GM18909 (cell line): ENCODE measurements around the gene FAM83G.
"Not testable (repeated sequence)": the region's sequence is repeated elsewhere in the genome, so short reads cannot be mapped to it uniquely, and the experiment has no call there.

Source experiments
- ATAC-seq: cut with Tn5 transposase; IDR thresholded peaks from one replicate; pipeline ENCODE4 v1.9.1; 2021; ENCODE audit warnings: mild to moderate bottlenecking; ENCODE audit not compliant: unreplicated experiment, poor library complexity

The FAM83G gene, protein sequence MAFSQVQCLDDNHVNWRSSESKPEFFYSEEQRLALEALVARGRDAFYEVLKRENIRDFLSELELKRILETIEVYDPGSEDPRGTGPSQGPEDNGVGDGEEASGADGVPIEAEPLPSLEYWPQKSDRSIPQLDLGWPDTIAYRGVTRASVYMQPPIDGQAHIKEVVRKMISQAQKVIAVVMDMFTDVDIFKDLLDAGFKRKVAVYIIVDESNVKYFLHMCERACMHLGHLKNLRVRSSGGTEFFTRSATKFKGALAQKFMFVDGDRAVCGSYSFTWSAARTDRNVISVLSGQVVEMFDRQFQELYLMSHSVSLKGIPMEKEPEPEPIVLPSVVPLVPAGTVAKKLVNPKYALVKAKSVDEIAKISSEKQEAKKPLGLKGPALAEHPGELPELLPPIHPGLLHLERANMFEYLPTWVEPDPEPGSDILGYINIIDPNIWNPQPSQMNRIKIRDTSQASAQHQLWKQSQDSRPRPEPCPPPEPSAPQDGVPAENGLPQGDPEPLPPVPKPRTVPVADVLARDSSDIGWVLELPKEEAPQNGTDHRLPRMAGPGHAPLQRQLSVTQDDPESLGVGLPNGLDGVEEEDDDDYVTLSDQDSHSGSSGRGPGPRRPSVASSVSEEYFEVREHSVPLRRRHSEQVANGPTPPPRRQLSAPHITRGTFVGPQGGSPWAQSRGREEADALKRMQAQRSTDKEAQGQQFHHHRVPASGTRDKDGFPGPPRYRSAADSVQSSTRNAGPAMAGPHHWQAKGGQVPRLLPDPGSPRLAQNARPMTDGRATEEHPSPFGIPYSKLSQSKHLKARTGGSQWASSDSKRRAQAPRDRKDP

DNA sequence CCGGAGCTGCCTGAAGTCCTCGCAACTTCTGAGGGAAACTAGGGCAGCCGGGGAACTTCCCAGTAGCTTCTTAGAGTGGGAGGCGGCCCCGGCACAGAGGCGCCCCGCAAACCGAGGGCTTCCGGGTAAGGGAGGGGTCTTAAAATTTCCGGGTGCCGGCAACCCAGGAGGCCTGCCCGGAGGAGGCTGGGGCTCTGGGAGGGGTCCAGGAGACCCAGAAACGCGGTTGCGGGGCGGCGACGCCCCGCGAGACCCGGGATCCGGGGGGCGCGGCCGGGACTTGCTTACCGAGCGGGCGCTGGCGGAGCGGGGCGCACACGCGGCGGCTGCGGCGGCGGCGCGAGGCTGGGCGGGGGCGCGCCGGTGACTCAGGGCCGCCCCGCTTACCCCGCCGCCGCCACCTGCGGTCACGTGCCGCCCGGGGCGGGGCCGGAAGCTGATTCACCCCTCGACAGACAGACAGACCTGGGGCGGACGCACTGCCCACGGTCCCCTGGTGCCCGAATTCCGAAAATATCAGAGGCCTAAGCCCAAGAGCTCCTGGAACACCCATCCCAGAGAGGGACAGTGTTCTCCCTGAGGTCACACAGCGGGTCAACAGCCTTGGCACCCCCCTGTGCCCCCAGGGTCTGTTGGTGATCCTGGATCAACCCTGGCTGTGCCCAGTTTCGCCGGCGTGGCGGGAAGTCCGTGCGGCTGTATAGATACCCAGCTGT lies at the start of gene FAM83G:
TSS of gene FAM83G (minus strand) at position 344 of the 716 bp plus-strand sequence. CDS start 723 bp downstream, outside the sequence.
- peak; percentile 79 for ATAC-seq

DNA sequence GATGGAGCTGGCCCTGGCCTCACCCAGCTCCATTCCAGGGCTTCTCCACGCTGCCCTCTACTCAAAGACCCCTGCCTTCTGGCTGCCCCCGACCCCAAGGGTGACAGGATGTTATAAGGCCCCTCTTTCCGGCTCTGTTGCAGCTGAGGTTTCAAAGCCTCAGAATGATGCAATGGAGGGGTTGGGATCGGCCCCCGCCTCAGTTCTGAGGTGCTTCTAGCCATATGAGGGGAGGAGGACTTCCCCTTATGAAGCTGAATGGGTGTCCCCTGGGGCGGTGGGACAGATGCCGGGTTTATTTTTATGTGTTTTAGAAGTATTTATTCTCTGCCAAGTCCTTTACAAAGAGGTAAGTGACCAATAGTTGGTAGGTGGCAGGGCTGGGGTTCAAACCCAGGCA lies 44.3 kb upstream of the FAM83G start:
- ATAC-seq: not testable (repeated sequence)

DNA sequence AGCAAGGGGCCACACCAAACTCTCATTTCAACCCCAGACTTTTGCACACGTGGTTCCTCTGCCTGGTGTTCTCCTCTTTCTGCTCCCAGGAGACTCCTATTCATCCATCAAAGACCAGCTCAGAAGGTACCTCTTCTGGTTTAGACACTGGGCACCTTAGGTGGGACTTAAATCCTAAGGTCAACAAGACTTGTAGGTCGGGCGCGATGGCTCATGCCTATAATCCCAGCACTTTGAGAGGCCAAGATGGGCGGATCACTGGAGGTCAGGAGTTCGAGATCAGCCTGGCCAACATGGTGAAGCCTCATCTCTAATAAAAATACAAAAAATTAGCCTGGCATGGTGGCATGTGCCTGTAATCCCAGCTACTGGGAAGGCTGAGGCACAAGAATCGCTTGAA lies 42.9 kb upstream of the FAM83G start:
- not testable (repeated sequence) for ATAC-seq

DNA sequence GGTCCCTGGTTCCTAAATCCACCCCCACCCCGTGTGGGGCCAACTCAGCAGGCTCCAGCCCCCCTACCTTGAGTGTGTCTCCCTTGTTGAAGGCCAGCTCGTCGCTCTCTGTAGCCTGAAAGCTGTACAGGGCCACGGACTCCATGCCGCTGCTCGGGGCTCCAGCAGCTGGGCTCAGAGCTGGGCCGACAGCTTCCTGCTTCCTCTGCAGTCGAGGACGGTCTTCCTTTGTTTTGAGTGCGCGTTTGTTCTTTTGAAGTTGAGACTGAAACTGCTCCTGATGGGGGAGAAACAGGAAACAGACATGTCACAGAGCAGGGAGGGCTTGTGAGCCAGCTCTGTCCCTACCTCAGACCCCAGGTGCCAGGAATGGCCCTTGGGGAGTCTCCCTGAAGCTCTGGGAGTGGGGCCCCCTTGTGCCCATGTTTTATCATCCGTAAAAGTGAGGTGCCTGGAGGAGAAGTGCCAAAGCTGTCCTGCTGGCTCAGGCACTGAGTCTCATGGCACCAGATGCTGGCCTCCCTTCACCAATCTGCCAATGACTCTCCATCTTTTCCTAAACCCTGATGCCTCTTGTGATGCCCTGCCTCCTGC lies 42.3 kb upstream of the FAM83G start, which contains the start of gene GRAP:
TSS of gene GRAP (minus strand) at position 176 of the 594 bp plus-strand sequence. CDS start at position 145, 31 bp downstream.
- not testable (repeated sequence) for ATAC-seq

DNA sequence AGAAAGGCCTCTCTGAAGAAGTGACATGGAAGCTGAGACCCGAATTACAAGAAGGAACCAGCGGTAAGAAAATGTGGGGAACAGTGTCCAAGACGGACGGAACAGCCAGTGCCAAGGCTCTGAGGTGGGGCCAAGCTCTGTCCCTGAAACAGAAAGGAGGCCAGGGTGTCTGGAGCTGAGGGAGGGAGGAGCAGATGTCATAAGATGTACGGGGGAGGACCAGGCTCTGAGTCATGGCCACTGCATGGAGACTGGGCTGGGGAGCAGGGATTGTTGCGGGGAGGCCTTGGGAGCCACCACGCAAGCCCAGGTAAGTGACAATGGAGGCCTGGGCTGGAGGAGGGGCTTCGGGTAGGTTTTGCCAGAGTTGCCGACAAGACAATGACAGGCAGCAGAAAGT lies 40.1 kb upstream of the FAM83G start:
- not testable (repeated sequence) for ATAC-seq

DNA sequence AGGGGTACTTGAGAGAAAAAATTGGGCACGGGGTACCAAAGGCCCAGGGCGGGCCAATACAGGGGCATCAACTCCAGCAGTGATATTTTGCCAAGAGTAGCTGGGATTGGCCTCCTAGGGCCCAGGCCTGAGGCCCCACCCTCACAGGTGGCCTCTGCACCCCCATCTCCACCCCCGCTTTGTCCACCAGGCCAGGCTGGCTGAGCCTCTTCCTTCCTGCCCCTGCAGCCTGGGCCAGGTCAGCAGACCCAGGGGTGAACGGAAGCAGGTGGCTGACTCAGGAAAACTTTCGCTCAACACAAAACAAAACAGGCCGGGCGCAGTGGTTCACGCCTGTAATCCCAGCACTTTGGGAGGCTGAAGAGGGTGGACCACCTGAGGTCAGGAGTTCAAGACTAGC lies 38.5 kb upstream of the FAM83G start:
- ATAC-seq: not testable (repeated sequence)

DNA sequence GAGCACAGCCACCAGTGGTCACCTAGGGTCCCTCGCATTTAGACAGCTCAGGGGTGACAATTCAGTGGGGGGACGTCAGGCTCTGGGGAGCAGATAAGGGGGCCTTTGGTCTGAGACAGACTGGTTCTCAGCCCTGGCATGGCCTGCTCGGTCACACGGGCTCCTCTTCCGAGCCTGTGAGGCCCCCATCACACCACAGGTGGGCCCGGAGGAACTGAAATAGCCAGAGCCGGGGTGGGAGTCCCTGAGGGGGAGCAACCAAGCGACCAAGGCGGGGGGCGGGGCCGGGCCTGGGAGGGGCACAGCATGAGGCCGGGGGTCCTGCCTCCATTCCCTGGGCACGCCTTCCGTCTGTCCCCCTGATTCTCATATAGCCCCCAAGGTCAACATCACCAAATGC lies 37.8 kb upstream of the FAM83G start:
- ATAC-seq: not testable (repeated sequence)

DNA sequence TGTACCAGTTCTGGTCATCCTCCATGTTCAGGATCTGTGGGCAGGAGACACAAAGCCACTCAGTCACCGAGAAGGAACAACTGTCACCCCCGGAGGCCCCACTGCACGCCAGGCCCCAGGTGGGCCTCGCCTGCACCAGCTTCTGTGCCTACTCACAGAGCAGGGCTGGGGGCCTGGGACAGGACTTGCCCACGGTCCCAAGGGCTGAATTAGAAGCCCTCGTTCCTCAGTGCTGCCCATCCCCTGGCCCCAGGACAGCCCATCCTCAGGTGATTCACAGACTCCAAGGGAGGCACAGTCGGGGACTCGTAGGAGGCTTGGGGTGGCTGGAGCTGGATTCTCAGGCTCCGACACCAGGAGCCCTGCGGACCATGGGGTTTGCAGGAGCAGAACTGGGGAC lies 37.3 kb upstream of the FAM83G start:
- ATAC-seq: not testable (repeated sequence)

DNA sequence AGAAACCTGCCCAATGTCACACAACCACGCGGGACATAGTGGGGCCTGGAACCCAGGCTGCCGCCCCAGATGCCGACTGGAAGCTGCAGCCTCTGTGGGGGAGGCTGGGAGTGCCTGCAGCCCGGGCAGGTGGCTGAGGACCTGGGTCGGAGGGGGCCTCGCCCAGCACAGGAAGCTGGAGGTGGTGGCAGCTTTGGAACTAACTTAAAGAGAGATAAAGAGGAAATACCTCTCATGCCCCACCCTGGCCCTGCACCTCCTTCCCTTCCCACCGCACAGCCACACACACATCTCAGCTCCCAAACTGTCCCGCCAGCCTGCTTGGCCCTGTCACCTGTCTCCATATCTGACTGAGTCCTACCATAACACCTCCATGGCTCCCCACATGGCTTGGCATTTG lies 35.8 kb upstream of the FAM83G start:
- not testable (repeated sequence) for ATAC-seq

DNA sequence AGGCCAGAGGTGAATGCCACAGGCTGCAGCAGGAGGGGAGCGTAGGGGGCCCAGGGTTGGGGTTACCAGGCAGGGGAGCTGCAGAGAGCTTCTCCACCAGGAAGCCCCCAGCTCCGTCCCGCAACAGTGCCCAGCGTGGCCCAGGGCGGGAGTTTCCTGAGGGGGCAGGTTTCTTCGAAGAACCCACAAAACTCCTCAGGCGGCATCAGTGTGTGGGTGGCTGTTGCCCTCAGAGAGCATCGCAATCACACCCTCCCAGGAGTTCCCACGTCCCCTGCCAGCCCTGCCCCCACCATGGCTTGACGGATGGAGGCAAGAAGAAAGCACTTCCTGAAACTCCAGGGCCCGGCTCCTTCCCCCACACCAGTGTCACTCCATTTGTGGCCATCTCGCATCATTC lies 34.2 kb upstream of the FAM83G start:
- ATAC-seq: not testable (repeated sequence)

DNA sequence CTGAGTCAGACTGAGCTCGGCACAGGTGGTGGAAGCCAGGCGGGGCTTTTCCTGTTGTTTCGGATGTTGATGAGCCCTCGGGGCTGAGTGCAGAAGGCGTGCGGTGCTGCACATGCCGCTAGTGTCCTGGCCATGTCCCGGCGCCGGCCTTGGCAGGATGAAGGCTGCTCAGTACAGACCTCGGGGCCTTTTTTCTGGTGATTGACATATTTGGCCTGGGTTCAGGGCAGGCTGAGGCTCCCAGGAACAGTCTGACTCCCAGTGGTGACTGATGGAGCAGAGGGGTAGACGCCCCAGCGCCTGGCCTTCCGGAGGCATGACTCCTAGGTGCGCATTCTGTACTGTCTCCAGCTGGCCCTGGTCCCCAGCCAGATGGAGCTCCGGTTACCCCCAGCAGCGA lies 33.4 kb upstream of the FAM83G start:
- ATAC-seq: not testable (repeated sequence)

DNA sequence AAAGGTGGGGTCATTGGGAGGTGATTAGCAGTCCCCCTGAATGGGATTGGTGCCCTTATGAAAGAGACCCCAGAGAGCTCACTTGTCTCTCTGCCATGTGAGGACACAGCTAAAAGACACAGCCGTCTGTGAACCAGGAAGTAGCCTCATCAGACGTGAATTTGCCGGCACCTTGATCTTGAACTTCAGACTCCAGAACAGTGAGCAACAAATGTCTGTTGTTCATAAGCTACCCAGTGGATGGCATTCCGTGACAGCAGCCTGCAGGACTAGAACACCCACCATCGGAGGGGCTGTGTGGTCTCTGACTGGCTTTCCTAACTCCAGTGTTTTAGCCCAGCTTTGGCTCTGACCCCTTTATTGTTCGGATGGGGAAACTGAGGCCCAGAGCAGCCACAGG lies 33.0 kb upstream of the FAM83G start:
- ATAC-seq: not testable (repeated sequence)

DNA sequence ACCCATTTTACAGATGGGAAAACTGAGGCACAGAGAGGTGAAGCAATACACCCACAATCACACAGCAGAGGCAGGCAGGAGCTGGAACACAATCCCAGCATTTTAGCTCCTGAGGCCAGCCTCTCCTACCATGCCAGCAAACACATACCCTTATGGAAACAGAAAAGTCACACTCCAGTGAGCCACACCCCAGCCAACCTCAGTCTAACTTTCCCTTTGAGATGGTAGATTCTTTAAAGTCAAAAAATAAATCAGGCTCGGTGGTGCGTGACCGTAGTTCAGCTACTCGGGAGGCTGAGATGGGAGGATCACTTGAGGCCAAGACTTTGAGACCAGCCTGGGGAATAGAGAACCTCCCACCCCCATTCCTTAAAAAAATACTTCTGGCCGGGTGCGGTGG lies 31.6 kb upstream of the FAM83G start:
- ATAC-seq: not testable (repeated sequence)

DNA sequence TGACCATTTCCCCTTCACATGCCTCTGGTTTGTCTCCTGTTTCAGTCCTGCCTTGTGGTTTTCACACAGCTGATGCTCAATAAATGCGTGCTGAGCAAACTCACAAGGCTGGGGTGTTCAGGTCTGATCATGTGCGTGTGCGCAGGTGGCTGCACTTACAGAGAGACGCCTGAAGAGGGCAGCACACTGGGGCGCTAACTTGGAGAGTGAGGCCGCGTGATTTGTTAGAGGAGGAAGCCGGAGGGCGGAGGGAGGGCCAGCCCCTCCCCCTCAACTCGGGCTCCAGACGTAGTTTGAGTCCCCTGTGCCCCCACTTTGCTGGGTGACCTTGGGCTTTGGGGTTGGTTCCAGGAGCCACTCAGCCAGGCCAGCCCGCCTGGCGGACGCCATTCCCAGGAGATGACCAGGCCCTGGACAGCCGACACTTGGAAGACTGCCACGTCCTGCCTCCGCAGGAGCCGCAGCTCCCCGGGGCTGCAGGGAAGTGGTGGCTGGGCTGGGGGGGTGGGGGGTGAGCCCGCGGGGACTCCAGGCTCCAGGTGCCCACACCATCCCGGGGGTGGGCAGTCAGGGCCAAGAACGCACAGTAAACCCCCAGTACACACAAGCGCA lies 27.9 kb upstream of the FAM83G start:
- ATAC-seq: peak; percentile 57

DNA sequence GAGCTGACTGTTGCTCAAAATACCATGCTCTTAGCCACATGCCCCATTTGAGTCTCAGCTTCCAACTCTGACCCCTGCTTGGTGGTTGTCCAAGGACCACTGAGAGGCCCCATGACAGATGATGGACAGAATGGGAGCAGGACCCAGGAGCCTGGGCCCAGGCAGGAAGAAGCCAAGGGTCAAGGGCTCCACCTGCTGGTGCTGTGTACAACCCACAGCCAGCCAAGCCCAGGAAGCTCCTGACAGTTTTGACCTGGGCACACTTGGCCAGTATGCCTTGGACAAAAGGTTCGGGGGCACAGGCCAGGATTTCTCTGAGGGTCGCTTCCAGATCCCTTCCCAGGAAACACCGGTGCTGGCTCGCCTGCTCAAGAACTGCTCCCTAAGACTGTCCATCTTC lies 27.2 kb upstream of the FAM83G start:
- ATAC-seq: peak; percentile 44

DNA sequence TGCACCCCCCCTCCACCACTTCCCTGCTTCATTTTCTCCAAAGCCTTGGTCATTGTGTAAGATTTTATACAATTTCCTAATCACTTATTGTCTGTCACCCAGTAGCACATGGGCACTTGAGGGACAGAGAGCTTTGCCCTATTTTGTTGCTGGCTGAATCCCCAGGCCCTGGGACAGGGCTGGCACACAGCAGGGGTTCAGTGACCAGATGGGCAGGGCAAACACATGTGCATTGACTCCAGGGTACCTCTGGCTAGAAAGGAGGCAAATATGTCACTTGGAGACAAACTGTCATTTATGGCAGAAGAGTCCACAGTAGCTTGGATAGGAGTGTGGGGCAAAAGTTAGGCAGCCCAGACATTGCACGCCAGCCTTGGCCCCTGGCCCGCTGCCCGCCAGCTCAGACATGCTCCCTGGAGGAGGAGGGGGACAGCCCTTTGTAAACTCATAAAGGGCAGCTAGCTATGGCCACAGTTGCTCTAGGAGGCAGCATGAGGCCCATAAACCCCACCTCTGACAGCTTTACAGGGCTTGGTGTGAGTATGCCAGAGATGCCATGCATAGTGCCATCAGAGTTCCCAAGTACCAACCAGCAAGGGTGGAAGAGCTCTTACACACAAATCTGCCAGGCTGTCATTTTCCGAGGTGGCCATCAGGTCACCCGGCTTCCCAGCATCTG lies 26.3 kb upstream of the FAM83G start:
- ATAC-seq: not testable (repeated sequence)

DNA sequence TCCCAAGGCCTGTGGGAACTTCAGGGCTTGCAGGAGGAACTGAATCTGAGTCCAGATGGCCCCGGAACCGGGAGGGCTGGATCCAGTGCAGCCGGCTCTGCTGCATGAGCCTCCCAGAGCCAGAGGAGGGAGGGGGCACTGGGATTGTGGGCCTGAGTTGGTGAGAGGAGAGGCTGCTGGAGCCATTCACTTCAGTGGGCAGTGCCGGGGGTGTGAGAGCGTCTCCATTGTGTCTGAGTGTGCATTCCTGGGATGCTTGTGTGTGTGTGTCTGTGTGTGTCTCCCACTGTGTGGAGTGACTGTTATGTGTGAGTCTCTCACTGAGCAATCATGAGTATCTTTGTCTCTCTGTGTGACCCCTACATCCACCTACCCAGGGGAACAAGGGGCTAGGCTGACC lies 25.2 kb upstream of the FAM83G start:
- ATAC-seq: not testable (repeated sequence)

DNA sequence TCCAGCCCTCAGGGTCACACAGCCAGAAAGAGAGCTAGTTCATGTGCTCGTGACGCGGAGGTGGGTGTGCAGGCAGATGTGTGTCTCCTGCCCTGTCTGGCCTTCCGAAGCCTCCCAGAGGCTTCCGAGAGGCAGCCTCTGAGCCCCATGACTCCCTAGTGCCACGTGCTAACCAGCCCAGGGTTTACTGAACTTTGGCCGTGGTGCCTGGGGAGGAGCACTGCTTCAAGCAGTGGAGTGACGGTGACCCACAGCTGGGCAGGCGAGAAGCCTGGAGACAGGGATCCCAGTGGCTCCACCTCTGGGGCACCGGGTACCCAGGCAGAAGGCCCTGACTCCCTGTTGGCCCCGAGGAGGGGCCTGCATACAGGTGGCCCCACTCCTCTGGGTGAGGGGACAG lies 24.1 kb upstream of the FAM83G start:
- ATAC-seq: not testable (repeated sequence)
